Thymus (tissue), 11 donors: Measurements from ENCODE around the gene CDCP1. TPM values are rescaled to one million over a fixed set of nuclear protein-coding genes. Genes with fewer than 3 reads are reported as not detected.

Source experiments
- DNase-seq, 9 donors: peaks; one replicate each; pipeline ENCODE4 v3.0.0-alpha.2; 2013; ENCODE audit warnings: low spot score in 9 of 9, low read depth in 6 of 9, missing footprints in 1 of 9
- H3K27ac ChIP-seq, 2 donors: one replicate each; pipeline ENCODE4 v1.5.1; 2013; ENCODE audit warnings: control low read depth in 1 of 2, low read depth in 1 of 2, low read length in 1 of 2, mild to moderate bottlenecking in 1 of 2, moderate library complexity in 1 of 2
- H3K27me3 ChIP-seq, 2 donors: one replicate each; pipeline ENCODE4 v1.5.1; 2013; ENCODE audit warnings: low read length in 1 of 2; ENCODE audit not compliant: control insufficient read depth in 2 of 2, insufficient read depth in 1 of 2
- H3K36me3 ChIP-seq, 2 donors: one replicate each; pipeline ENCODE4 v1.5.1; 2013; ENCODE audit warnings: low read length in 1 of 2, mild to moderate bottlenecking in 1 of 2, moderate library complexity in 1 of 2; ENCODE audit not compliant: control insufficient read depth in 2 of 2, insufficient read depth in 2 of 2
- H3K4me1 ChIP-seq, 2 donors: one replicate each; pipeline ENCODE4 v1.5.1; 2013; ENCODE audit warnings: low read length in 2 of 2; ENCODE audit not compliant: control insufficient read depth in 2 of 2, insufficient read depth in 2 of 2
- H3K4me3 ChIP-seq, 2 donors: one replicate each; pipeline ENCODE4 v1.5.1; 2013; ENCODE audit warnings: low read length in 2 of 2, control low read depth in 1 of 2, mild to moderate bottlenecking in 1 of 2
- H3K9me3 ChIP-seq, 2 donors: one replicate each; pipeline ENCODE4 v1.5.1; 2013; ENCODE audit warnings: low read length in 1 of 2, mild to moderate bottlenecking in 1 of 2; ENCODE audit not compliant: control insufficient read depth in 2 of 2, insufficient read depth in 1 of 2
- WGBS: extraction: QIAGEN DNeasy Blood & Tissue Kit; methylation state at CpG from one replicate; pipeline ENCODE4 v1.1.7; 2013; 5-methylcytosine and 5-hydroxymethylcytosine counted together
- polyA plus RNA-seq: library from polyadenylated mRNA; stranded (reverse); fragments of 200-250 nt; gene quantifications from one replicate; pipeline ENCODE4 v1.2.3, GENCODE V29; 2013
- total RNA-seq: library from RNA; stranded (reverse); fragments of 120-200 nt; gene quantifications from one replicate; pipeline ENCODE4 v1.2.4, GENCODE V29; 2013
- donor health status: healthy.

The CDCP1 gene
- total and polyA plus RNA-seq, 2 donors, result 0.52 to 2.3 TPM

DNA sequence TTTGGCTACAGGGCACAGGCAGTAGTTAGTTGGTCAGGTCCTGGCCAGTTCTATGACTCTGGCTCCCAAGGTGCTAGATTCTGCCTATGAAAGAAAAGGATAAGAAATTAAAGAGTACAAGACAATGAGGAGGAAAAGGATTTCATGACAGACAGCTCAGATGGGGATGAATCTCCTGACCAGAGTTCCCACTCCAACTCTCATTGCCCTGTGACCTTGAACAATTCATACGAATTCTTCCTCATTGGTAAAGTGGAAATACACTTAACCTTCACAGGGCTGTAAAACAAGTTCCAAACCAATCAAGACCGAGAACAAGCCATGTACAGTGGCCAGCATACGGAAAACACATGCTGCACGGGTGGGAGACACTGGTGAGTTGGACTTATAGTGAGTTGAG lies 96.4 kb downstream of the CDCP1 start:
- Histone ChIP-seq H3K27me3 (peaks cover 0 to 8% of the 10 kb centered on the region in 2 donors), H3K4me1 (no peaks in the 10 kb centered on the region), H3K4me3 (no peak overlapping the region), H3K36me3 (no peaks in the 10 kb centered on the region), H3K9me3 (no peaks in the 10 kb centered on the region), H3K27ac (no peak overlapping the region)
- 96% methylated on average over 4 of the region's 4 CpGs for WGBS
- no peak for DNase-seq

DNA sequence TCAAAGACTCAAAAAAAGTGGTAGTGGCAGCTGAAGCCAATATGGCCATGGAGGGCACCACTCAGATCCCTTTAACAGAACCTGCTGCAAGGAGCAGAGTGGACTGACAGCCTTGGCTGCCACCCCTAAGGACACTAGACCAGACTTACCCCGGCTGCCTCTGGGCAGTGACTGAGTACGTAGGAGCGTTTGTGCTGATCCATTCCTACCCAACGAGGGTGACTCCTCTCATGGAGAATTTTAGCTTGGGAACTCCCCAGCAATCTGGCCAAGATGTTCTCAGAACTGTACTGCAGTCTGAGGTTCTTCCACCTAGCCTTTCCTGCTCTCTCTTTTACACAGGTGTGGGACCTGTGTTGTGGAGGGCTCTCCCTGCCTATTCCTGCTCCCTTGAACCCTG lies 97.9 kb downstream of the CDCP1 start:
- H3K4me1 ChIP-seq, result peaks cover 0 to 3% of the 10 kb centered on the region in 2 donors
- H3K27ac ChIP-seq, result no peak overlapping the region
- WGBS, result 94% methylated on average over 4 of the region's 4 CpGs
- H3K27me3 ChIP-seq, result peaks cover 0 to 8% of the 10 kb centered on the region in 2 donors
- H3K36me3 ChIP-seq, result no peaks in the 10 kb centered on the region
- no peak for DNase-seq
- H3K4me3 ChIP-seq, result no peak overlapping the region
- H3K9me3 ChIP-seq, result no peaks in the 10 kb centered on the region

DNA sequence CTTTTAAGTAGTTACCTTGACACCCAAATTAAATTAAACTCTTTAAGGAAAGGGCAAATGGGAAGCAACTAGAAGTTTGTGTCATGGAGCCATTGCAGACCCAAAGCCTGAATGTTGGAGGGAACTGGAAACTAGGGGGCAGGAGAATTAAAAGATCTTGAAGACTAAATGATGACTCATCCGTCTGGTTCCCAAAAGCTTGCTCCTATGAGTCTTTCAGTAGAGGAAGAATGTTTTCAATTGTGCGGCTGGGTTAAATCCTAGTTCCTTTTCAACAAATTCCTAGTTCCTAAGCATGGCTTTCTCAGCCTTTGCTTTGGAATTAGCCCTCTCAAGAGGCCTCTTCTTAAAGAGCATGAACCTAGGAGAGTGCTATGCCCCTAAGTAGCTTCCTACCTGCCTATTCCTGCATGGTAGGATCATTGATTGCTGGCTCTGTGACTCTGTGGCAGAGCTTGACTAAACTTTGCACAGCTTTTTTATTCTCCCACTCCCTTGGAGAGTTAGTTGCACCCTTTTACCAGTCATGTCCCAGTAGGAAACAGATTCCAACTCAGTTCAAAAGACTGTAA lies 102.4 kb downstream of the CDCP1 start:
- H3K9me3 ChIP-seq, result no peaks in the 10 kb centered on the region
- no peak for DNase-seq
- WGBS, result 97% methylated on average over 2 of the region's 2 CpGs
- no peak overlapping the region for H3K4me3 ChIP-seq
- H3K27me3 ChIP-seq, result peaks cover 0 to 6% of the 10 kb centered on the region in 2 donors
- H3K4me1 ChIP-seq, result peaks cover 16 to 24% of the 10 kb centered on the region in 2 donors
- no peaks in the 10 kb centered on the region for H3K36me3 ChIP-seq
- H3K27ac ChIP-seq, result no peak overlapping the region

DNA sequence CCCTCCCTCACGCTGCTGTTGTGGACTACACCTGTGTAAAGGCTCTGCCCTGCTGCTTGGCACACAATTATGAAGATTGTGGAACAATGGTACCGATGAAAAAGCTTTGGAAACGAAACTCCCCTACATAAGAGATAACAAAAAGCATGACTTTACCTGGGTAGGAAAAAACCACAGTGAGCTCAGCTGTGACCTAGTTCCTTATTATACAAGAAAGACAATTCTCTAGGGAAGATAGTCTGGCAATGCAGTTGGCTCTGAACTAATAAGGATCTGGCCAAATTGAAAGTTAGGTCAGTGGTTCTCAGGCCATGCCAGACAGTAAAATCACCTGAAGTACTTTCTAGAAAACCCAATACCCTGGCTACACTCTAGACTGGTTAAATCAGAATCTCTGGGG lies 104.0 kb downstream of the CDCP1 start:
- Histone ChIP-seq H3K4me3 (no peak overlapping the region), H3K4me1 (peaks cover 16 to 24% of the 10 kb centered on the region in 2 donors), H3K27ac (peak overlapping the region in 1 of 2 donors; percentile 50), H3K9me3 (no peaks in the 10 kb centered on the region), H3K36me3 (no peaks in the 10 kb centered on the region), H3K27me3 (no peaks in the 10 kb centered on the region)
- WGBS, result 54% methylated on average over 3 of the region's 3 CpGs
- peak in 2 of 9 donors; percentile 25 to 50 for DNase-seq

DNA sequence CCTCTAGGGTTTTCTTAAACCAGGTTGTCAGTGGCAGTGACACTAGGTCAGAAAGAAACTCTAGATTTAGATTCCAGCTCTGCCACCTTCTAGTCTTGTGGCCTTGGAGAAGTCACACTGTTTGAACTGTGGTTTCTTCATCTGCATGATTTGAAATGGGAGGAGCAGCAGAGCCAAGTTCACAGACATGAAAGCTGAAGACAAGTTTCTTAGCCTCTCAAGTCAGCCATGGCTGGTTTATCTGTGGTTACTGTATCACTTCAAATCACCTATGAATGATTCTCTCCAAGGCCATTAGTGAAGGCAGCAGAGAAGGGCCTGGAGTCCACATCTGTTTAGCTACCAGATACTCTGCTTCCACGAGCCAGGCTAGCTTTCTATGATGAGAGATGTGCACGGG lies 104.5 kb downstream of the CDCP1 start:
- 80% methylated on average over 2 of the region's 2 CpGs for WGBS
- Histone ChIP-seq H3K27ac (peak overlapping the region in 1 of 2 donors; percentile 50), H3K36me3 (no peaks in the 10 kb centered on the region), H3K27me3 (peaks cover 0 to 4% of the 10 kb centered on the region in 2 donors), H3K4me1 (peaks cover 16 to 26% of the 10 kb centered on the region in 2 donors), H3K9me3 (no peaks in the 10 kb centered on the region), H3K4me3 (no peak overlapping the region)
- peak in 7 of 9 donors; percentile 37 to 84 (median 59) for DNase-seq

DNA sequence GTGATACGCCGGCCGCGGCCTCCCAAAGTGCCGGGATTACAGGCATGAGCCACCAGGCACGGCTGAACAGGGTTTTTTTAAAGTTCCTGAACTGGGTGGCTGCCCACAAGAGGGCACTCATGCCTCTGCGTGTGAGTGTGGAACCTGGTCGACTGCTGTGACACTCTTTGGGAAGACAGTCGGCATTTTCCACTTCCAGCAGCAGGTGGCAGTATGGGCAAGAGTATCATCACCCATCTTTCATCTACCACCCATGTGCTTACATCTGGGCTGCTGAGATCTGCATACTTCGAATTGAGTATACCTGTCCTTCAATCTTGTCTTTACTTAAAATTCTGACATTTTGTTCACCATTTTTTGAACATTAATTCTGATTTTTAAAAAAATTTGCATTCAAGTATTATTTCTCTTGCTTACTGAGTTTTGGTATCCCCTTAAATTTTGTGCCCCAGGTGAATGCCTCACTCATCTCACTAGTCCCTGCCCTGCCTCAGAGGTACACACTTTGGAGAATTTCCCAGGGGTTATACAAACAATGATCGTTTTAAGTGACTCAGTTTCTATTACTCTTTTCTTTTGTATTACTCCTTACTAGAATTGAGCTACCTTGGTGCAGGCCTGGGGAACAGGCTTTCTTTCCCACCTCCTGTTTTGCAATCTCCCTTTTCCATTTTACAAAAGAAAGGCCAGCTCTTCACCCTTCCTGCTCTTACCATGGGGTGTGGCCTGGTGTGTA lies 108.3 kb downstream of the CDCP1 start:
- Histone ChIP-seq H3K36me3 (no peaks in the 10 kb centered on the region), H3K27me3 (peaks cover 4 to 26% of the 10 kb centered on the region in 2 donors), H3K4me3 (no peak overlapping the region), H3K9me3 (peaks cover 0 to 3% of the 10 kb centered on the region in 2 donors), H3K27ac (no peak overlapping the region), H3K4me1 (peaks cover 25 to 49% of the 10 kb centered on the region in 2 donors)
- DNase-seq, result peak; percentile 85 to 99 (median 98)
- WGBS, result 5% methylated on average over 11 of the region's 11 CpGs

DNA sequence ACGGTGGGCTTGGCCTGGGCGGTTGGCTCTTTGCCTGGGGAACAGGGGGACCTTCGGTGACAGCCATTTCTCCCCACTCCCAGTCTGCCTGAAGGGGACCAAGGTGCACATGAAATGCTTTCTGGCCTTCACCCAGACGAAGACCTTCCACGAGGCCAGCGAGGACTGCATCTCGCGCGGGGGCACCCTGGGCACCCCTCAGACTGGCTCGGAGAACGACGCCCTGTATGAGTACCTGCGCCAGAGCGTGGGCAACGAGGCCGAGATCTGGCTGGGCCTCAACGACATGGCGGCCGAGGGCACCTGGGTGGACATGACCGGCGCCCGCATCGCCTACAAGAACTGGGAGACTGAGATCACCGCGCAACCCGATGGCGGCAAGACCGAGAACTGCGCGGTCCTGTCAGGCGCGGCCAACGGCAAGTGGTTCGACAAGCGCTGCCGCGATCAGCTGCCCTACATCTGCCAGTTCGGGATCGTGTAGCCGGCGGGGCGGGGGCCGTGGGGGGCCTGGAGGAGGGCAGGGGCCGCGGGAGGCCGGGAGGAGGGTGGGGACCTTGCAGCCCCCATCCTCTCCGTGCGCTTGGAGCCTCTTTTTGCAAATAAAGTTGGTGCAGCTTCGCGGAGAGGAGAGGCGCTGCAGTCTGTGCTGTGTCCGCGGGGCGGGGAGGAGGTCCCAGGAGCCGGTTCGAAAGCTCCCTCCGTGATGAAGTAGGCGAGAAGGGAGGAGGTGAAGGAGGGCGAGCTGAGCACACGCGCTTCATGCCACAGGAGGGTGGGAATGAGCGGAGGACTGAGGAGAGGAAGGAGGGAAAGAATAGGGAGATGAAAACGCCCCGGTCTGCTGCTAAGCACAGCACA lies 110.5 kb downstream of the CDCP1 start:
- peaks cover 10 to 30% of the 10 kb centered on the region in 2 donors for H3K4me1 ChIP-seq
- peak in 1 of 9 donors; percentile 56 for DNase-seq
- no peak overlapping the region for H3K27ac ChIP-seq
- H3K27me3 ChIP-seq, result peaks cover 4 to 26% of the 10 kb centered on the region in 2 donors
- no peaks in the 10 kb centered on the region for H3K36me3 ChIP-seq
- peak overlapping the region; percentile 5 to 41 for H3K4me3 ChIP-seq
- H3K9me3 ChIP-seq, result peaks cover 0 to 3% of the 10 kb centered on the region in 2 donors
- 35% methylated on average over 64 of the region's 64 CpGs for WGBS

DNA sequence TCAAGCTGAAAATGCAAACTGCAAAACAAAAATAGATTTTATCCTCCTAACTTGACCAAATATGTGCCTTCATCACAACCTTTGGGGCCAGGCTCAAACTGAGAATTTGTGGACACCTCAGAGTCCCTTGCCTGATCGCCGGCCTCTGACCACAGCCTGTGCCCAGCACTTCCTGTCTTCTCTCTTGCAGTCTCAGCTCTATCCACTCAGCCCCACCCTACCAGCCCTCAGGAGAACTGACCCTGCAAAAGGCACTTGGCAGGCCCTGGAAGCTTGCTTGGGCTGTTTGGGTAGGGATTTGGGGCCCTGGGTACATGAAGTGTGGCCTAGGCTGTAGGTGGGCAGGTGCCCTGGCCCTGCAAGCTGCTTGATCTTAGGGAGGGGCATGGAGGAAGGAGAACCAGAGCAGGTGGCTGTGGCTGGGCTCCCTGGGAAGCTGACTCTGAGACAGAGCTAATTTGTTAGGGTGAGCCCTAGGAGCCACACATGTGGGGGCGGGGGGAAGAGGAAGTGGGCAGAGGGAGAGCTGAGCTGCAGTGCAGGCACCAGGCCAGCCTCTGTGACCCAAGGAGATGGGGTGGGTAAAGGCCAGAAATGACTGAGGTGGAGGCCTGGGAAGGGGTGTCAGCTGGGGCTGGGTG lies 111.4 kb downstream of the CDCP1 start:
- Histone ChIP-seq H3K36me3 (no peaks in the 10 kb centered on the region), H3K4me3 (no peak overlapping the region), H3K27ac (no peak overlapping the region), H3K9me3 (peaks cover 0 to 3% of the 10 kb centered on the region in 2 donors), H3K27me3 (peaks cover 4 to 26% of the 10 kb centered on the region in 2 donors), H3K4me1 (peaks cover 10 to 27% of the 10 kb centered on the region in 2 donors)
- peak in 2 of 9 donors; percentile 42 to 65 for DNase-seq
- WGBS, result 13% methylated on average over 3 of the region's 3 CpGs
